Cerebellar nuclear complex (tissue), 1 donor: Measurements from ENCODE around the gene PTPRE.

ENCODE experiments used
- DNase-seq, 2 experiments: peaks; one replicate each; lab custom pipeline; 2025; lab: John Stamatoyannopoulos, UW

PTPRE gene

DNA sequence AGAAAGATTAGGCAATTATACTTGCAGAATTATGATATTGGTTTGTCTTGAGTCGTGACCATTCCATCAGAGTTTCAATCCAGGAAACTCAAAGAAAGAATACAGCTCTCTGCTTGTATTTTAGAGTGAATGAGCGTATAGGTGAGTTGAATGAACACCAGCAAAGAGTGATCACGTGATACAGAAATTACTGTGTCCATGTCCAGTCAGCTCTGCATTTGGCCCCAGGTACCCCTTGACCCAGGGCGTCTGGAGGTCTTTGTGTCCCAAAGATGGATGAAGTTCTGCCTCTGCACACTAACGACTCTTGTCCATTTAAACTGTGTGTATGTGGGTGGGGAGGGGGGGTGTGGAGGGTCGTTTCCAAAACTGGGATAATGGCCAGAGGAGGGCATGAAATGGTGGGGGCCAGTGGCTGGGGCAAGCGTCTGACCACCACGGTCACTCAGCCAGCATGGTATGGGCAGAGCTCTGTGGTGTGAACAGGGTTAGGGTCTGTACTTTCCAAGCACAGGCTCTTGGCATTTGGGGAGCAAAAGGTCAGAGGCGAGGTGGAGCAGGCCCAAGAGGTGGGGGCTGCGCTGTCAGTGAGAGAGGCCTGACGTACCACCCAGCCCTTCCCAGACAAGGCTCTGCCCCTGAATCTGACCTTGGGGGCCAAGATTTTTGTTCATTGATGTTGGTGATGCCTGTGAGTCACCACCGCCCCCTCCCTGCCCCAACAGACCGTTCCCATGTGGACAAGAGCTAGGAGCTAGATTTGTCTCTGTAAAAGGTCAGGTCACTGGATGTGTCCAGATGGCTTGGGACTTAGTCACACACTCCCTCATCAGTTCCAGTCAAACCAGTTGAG, 1.4 kb downstream of the PTPRE start:
- no peak for DNase-seq

GRCh38 chr10:127908959-127909267, 2.0 kb downstream of the PTPRE start:
- DNase-seq: no peak

GRCh38 chr10:127909716-127910463, 3.0 kb downstream of the PTPRE start:
- no peak for DNase-seq

DNA sequence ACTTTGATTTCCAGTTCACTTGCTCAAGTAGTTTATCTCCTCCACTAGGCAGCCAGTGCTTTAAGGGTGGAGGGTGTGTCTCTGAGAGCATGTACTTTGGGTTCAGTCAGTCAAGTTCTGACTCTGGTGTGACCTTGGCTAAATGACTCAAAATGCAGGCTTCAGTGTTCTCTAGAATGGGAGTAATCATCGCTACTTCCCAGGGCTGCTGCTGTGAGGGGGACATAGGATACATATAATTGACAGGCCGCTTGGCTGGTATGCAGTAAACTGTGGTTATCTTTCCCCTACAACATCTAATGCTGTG, 3.5 kb downstream of the PTPRE start:
- no peak for DNase-seq

DNA sequence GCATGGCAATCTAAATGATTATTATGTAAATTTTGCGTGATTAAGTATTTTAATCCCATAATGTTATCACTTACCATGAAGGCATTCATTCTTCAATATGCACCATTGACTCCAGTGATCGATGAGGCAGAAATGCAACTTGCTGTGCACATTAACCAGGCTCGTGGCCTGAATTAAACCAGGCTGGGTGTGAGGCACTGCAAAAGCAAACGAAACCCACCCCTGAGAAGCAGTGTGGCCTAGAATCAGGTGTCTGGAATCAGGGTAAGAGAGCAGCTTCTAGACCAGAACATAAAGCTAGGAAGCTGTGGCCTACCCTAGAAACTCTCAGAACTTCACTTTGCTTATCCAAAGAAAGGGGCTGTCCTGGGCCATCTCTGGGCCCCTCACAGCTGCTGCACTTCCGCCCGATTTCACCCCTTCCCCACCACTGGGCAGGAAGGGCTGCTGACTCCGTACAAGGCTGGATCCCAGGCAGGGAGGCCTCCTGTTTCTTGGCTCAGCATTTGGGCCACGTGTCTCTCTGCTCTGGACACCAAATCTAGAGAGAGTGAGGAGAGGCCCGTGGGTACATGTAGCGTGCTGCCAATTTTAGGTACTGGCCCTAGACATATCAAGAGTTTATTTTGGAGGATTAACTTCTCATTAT, 4.4 kb downstream of the PTPRE start:
- DNase-seq: no peak

DNA sequence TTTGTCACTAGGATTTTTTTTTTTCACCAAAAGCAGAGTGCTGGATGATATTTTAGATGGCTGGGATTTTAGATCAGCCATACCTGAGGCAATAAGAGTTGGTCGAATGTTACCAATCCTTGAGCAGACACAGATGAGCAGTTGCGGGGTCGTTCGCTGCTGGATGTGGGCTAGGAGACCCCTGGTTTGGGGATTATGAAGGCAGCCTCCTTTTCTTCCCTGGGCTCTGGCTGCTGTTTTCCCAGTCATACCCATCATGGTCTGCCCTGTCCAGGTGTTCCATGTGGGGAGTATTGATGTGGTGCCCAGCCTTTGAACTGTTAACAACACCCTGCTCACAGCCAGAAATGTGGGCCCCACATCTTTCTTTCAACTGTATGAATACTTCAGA, 5.0 kb downstream of the PTPRE start:
- DNase-seq: no peak

- DNase-seq: no peak
Measured at GRCh38 chr10:127912607-127913367, 5.9 kb downstream of the PTPRE start.

GRCh38 chr10:127913368-127913759, 6.5 kb downstream of the PTPRE start:
- no peak for DNase-seq

DNA sequence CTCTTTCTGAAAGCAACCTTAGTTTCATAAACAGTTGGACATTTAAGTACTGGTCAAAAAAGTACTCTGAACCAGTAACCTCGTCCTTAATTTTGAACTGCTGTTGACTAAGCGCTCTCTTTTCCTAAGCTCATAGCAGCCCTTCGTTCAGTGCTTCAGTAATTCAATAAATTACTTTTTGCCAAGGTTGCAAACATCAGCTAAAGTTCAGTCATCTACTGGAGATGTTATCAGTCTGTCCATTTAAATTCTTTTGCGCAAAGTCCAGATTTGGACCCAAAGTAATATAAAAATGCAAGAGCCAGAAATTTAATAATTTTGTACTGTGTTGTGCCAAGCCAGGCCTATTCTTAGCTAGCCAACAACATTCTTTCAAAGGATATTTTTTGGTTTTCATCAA, 8.4 kb downstream of the PTPRE start:
- DNase-seq: no peak

DNA sequence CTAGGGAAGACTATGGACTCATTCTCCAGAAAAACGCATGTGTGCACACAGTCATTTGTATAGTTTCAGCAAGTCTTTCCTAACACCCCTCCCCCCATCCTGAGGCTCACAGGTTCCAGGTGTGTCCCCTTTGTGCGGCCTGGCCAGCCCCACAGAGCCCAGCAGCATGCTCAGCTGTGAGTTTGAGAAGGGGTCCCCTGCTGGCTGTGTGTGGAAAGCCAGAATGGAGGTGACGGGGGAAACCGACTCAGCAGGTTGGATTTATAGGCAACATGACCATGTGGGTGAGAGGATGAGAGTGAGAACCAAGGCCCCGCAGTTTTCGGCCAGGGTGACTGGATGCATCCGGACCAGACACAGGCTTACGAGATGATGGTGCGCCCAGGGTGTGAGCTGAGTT, 9.9 kb downstream of the PTPRE start:
- DNase-seq: no peak

DNA sequence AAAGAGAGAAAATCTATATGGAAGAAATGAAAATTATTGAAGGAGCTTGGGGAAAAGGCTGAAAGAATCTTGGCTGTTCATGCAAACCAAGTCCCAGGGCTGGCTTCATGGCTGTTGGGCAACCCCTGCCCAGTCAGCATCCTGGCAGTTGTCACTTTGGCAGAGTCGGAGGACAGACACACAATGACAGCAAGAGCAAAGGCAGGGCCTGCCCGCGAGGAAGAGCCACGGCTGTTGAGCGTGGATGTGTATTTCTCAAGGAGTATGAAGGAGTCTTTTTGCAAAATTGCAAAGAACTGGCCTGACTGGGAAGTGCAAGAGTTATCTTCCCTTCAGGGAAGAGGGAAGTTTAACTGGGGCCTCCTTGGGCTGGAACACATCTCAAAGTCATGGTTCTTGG, 11.7 kb downstream of the PTPRE start:
- no peak for DNase-seq

DNA sequence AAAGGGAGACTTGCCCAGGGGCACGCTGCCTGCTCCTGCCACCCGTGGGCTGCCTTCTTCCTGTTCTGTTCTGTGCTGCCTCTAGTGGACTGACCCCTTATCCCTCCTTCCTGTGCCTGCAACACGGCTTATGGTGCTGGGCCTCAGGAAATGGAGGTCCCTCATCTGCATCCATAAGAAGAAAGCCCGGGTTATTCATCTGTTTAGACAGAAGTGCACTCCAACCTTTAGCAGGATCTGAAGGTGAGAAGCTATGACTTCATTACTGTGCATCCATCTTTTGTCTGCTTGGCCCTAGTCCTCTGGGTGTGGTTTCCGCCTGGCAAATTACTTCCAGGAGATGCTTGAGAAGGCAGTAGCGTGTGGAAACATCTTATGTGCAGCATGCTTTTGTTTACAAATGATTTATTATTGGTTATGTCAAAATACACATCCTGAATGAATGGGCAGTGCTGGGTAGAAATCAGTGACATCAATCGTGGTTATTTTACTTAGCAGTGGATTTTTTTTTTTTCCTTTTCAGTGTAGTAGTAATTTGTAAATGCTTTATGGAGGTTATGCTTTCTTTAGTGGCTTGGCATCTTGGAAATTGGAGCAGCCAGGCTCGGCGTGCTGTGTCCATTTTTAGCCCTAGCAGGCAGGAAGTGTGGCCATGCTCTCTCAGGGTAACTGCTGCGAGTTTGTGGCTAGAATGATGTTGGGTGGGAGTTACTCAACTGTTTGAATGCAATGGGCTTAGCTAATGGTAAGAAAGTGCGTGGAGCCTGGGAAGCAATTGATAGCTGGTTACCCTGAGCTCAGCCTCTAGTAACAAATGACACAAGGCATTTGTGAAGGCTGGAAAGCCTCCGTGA, 12.7 kb downstream of the PTPRE start:
- DNase-seq: no peak

DNA sequence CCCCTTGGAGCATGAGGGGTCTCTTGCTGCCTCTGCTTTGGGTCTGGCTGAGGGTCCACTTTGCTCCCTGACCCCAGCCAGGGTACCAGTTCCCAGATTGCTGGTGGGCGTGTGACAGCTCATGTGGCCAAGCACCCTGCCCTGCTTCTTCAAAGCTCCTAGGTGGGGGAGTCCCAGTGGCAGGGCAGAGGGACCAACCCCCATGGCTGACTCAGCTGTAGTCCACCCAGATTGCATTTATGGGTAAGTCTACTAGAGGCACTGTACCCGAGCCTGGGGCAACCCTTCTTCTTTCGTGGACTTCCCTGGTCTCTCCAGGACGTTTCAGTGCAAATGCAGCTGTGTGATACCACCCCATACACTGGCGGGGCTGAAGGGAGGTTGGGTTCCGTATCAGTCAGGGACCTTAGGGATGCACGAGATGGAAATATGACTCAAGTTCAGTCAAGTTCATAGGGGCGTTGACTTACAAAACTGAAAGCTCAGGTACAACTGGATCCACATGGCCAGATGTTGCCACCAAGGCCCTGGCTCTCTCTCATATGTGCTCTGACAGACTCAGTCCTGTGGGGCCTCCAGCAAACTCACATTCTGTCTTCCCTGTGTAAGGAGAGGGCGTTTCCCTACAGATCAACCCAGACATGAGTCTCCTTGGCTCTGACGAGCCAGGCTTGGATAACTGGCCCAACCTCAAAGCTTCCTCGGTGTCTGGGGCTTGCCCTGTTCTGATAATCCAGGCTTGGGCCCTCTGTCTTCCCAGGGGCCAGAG, 13.6 kb downstream of the PTPRE start:
- no peak for DNase-seq

GRCh38 chr10:127921075-127921752, 14.3 kb downstream of the PTPRE start:
- no peak for DNase-seq

DNA sequence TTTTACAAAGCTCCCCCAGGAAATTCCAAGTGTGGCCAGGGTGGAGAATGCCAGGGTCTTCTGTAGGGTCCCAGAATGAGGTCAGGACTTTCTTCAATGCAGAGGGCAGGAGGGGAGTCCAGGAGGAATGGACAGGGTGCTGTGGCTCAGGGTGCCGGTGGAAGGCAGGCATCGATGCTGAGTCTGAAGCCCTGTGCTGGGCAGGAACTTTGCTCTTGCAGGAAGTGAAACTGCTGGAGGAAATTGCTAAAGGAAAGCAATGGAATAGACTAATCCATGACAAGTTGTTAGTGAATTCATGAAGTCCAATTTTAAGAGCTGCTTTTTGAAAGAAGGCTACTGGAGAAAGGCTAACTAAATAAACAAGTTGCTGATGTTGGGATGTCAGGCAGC, 14.8 kb downstream of the PTPRE start:
- DNase-seq: no peak

GRCh38 chr10:127922206-127922605, 15.3 kb downstream of the PTPRE start:
- no peak for DNase-seq

- no peak for DNase-seq
Measured at GRCh38 chr10:127922675-127923366, 15.9 kb downstream of the PTPRE start.

DNA sequence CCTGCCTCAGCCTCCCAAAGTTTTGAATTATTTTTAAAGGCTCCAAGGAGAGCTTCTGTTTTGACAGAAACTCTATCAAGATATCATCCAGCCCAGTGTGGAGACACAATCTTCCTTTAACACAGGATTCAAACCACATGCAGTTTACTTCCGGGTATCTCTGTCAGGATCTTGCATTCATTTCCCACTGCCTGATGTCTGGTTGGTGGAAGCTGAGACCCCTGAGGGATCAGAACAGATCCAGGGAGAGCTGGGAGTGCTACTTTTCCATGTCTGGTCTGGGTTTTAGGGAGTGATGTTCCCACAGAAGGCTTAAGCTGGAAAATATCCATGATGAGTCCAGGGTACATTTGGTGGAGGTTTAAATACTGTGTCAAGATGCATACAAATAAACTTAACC, 16.7 kb downstream of the PTPRE start:
- no peak for DNase-seq

DNA sequence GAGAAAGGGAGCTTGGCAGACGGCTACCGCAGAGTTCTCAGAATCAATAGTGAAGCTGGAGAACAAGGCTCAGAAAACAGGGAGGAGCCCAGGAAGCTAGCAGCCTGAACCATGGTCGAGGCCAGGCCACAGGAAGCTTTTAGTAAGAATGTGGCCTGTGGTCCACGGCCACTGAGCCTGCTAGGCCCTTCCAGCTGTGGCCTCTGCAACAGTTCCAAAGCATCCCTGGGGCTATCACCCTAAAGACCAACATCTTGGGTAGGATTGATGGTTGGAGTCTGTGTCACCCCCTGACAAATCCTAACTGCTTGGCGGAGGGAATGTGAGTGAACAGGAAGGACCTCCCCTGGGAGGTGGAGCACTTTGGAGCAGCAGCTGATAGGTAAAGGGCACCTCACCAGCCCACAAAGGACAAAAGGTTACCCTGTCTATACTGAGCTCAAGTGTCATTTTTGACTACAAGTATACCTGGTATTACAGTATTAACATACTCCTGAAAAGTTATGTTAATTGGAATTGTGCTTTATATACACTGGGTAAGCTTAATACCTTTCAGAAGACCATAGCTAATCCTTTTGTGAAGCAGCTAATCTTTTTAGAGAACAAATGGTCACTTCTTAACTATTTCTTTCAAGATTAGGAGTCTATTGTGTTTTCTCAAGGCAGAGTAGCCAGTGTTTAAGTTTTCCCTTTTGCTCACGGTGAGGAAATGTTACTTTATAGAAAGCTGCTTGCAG, 18.7 kb downstream of the PTPRE start:
- DNase-seq: no peak
